ENCODE results near the gene ASPDH.

GRCh38 chr19:50475736-50476223 is 37.9 kb downstream of the ASPDH start:
- no peak for TF ChIP-seq CTCF (IDR thresholded peaks at IDR 0.05)
- no peak for TF ChIP-seq EZH2 (IDR thresholded peaks at IDR 0.05; ENCODE audit: borderline replicate concordance, insufficient read depth, low read depth, low read length, poor library complexity, severe bottlenecking)
